Astrocyte of the spinal cord (primary cell): ENCODE results near the gene ADCK2.
"Not testable (repeated sequence)": the region's sequence is repeated elsewhere in the genome, so short reads cannot be mapped to it uniquely, and the experiment has no call there.

Experiments used
- DNase-seq: peaks from one replicate; pipeline ENCODE4 v3.0.0; 2011; ENCODE audit warnings: low read depth, low spot score
- H3K4me3 ChIP-seq: 2 replicates; pipeline ENCODE4 v1.5.1; 2011; ENCODE audit warnings: low read depth, mild to moderate bottlenecking, low read length, moderate library complexity
- CTCF ChIP-seq: IDR thresholded peaks from 2 replicates; pipeline ENCODE4 v1.5.1; 2012; ENCODE audit warnings: low read depth, mild to moderate bottlenecking, low read length, inconsistent platforms
- in situ Hi-C: cut with HindIII; loops from 2 replicates; pipeline ENCODE4 v1.10.0; 2017; ENCODE audit warnings: low sequenced_read_pairs

Gene ADCK2

GRCh38 chr7:140655511-140656408, 17.0 kb upstream of the ADCK2 start:
- TF ChIP-seq CTCF = no peak
- no peak for DNase-seq
- no peak overlapping the region for H3K4me3 ChIP-seq
- in situ Hi-C loops = no loop called here

- TF ChIP-seq CTCF = no peak
- peak; percentile 49 for DNase-seq
- H3K4me3 ChIP-seq = no peak overlapping the region
- in situ Hi-C loops = no loop called here
These were observed 15.9 kb upstream of the ADCK2 start for GRCh38 chr7:140656548-140657515.

GRCh38 chr7:140657891-140658290, 14.9 kb upstream of the ADCK2 start:
- no peak for TF ChIP-seq CTCF
- no peak for DNase-seq
- in situ Hi-C loops = no loop called here
- H3K4me3 ChIP-seq = no peak overlapping the region

- H3K4me3 ChIP-seq = no peak overlapping the region
- no peak for DNase-seq
- TF ChIP-seq CTCF = no peak
- in situ Hi-C loops = no loop called here
These were observed 12.9 kb upstream of the ADCK2 start for GRCh38 chr7:140659856-140660255.

DNA sequence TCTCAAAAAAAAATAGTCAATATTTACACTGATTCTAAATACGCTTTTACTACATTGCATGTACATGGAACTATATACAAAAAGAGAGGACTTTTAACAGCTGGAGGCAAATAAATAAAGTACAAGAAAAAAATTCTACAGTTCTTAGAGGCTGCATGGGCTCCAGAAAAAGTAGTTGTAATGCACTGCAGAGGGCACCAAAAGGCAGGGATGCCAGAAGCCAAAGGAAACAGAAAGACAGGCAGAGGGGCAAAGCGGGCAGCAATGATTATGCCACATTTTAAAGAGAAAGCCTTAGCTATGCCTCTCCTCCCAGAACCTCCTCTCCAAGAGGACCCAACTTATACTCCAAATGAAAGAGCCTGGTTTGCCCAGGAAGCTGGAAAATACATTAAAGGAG, 11.6 kb upstream of the ADCK2 start:
- in situ Hi-C loops = no loop called here
- no peak overlapping the region for H3K4me3 ChIP-seq
- peak; percentile 27 for TF ChIP-seq CTCF
- DNase-seq = no peak

DNA sequence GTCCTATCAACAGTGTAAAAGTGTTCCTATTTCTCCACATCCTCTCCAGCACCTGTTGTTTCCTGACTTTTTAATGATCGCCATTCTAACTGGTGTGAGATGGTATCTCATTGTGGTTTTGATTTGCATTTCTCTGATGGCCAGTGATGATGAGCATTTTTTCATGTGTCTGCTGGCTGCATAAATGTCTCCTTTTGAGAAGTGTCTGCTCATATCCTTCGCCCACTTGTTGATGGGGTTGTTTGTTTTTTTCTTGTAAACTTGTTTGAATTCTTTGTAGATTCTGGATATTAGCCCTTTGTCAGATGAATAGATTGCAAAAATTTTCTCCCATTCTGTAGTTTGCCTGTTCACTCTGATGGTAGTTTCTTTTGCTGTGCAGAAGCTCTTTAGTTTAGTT, 9.8 kb upstream of the ADCK2 start:
- in situ Hi-C loops, H3K4me3 ChIP-seq, DNase-seq: not testable (repeated sequence)
